HEK293T (cell line): ENCODE measurements around the gene PPP2R3C.

Experiments used
- CTCF ChIA-PET: fragments of 350-600 bp; formaldehyde crosslinking; extraction: SDS; loops from one replicate; lab custom pipeline; 2021; ENCODE audit warnings: antibody characterized with exemption, inconsistent platforms; lab: Yijun Ruan, JAX
- POLR2A ChIA-PET: fragments of 350-600 bp; formaldehyde crosslinking; extraction: SDS; loops from one replicate; lab custom pipeline; 2020; ENCODE audit warnings: antibody characterized with exemption, inconsistent platforms; lab: Yijun Ruan, JAX
- DNase-seq: peaks from one replicate; pipeline ENCODE4 v3.0.0; 2012; ENCODE audit warnings: mixed read lengths; ENCODE audit errors: extremely low spot score
- ARNT ChIP-seq: fragments of 450-650 bp; IDR thresholded peaks from 2 replicates; pipeline ENCODE4 v1.6.1; 2017; ENCODE audit warnings: mild to moderate bottlenecking
- BHLHE40 ChIP-seq: fragments of 450-650 bp; IDR thresholded peaks from 2 replicates; pipeline ENCODE4 v1.6.1; 2016; ENCODE audit warnings: mild to moderate bottlenecking, moderate library complexity, borderline replicate concordance
- CTBP1 ChIP-seq: fragments of 450-650 bp; IDR thresholded peaks from 2 replicates; pipeline ENCODE4 v1.6.1; 2016; ENCODE audit warnings: borderline replicate concordance
- ELF4 ChIP-seq: fragments of 450-650 bp; IDR thresholded peaks from 2 replicates; pipeline ENCODE4 v1.6.1; 2017; ENCODE audit warnings: antibody characterized with exemption
- FOXA1 ChIP-seq: fragments of 450-650 bp; IDR thresholded peaks from 2 replicates; pipeline ENCODE4 v1.6.1; 2016; ENCODE audit warnings: mild to moderate bottlenecking
- FOXK2 ChIP-seq: fragments of 450-650 bp; IDR thresholded peaks from 2 replicates; pipeline ENCODE4 v1.6.1; 2016; ENCODE audit warnings: mild to moderate bottlenecking
- FOXM1 ChIP-seq: fragments of 450-650 bp; IDR thresholded peaks from 2 replicates; pipeline ENCODE4 v1.6.1; 2017; ENCODE audit warnings: mild to moderate bottlenecking, borderline replicate concordance
- HDGF ChIP-seq: fragments of 450-650 bp; IDR thresholded peaks from 2 replicates; pipeline ENCODE4 v1.6.1; 2017; ENCODE audit warnings: antibody characterized with exemption, borderline replicate concordance
- L3MBTL2 ChIP-seq: fragments of 450-650 bp; conservative IDR thresholded peaks from 2 replicates; pipeline ENCODE4 v1.6.1; 2016; ENCODE audit warnings: mild to moderate bottlenecking
- LEF1 ChIP-seq: fragments of 450-650 bp; IDR thresholded peaks from 2 replicates; pipeline ENCODE4 v1.6.1; 2017; ENCODE audit warnings: mild to moderate bottlenecking, borderline replicate concordance
- NFRKB ChIP-seq: fragments of 450-650 bp; IDR thresholded peaks from 2 replicates; pipeline ENCODE4 v1.6.1; 2016; ENCODE audit warnings: mild to moderate bottlenecking, moderate library complexity
- PKNOX1 ChIP-seq: fragments of 450-650 bp; IDR thresholded peaks from 2 replicates; pipeline ENCODE4 v1.6.1; 2016
- SP1 ChIP-seq: fragments of 450-650 bp; IDR thresholded peaks from 2 replicates; pipeline ENCODE4 v1.6.1; 2017
- SUZ12 ChIP-seq: fragments of 450-650 bp; IDR thresholded peaks from 2 replicates; pipeline ENCODE4 v1.6.1; 2016; ENCODE audit warnings: mild to moderate bottlenecking
- TARDBP ChIP-seq: fragments of 450-650 bp; IDR thresholded peaks from 2 replicates; pipeline ENCODE4 v1.6.1; 2016
- ZNF384 ChIP-seq: fragments of 450-650 bp; IDR thresholded peaks from 2 replicates; pipeline ENCODE4 v1.6.1; 2016

The PPP2R3C gene

GRCh38 chr14:35134329-35135123 is 12.7 kb upstream of the PPP2R3C start:
- POLR2A ChIA-PET = no interaction called here
- TF ChIP-seq FOXA1 = no peak
- TF ChIP-seq SP1 = no peak
- no peak for TF ChIP-seq BHLHE40
- no peak for TF ChIP-seq NFRKB
- no peak for TF ChIP-seq HDGF
- no peak for TF ChIP-seq SUZ12
- TF ChIP-seq L3MBTL2 = no peak
- TF ChIP-seq FOXK2 = no peak
- TF ChIP-seq FOXM1 = no peak
- no peak for TF ChIP-seq PKNOX1
- no peak for TF ChIP-seq TARDBP
- TF ChIP-seq CTBP1 = no peak
- TF ChIP-seq ELF4 = no peak
- no peak for TF ChIP-seq LEF1
- no peak for TF ChIP-seq ZNF384
- no peak for TF ChIP-seq ARNT
- CTCF ChIA-PET = interaction anchor here (1.1 kb wide), 1 partner anchor 10 kb away, joined by 4 read pairs; no protein-coding TSS in a partner anchor
- no peak for DNase-seq

GRCh38 chr14:35133542-35134328 is 11.9 kb upstream of the PPP2R3C start:
- DNase-seq = no peak
- ChIA-PET CTCF (interaction anchor here (1.1 kb wide), 1 partner anchor 11 kb away, joined by 4 read pairs; no protein-coding TSS in a partner anchor), POLR2A (interaction anchor here (0.6 kb wide), 1 partner anchor 565 kb away, joined by 3 read pairs; no protein-coding TSS in a partner anchor)
- TF ChIP-seq BHLHE40 (no peak), ARNT (no peak), L3MBTL2 (no peak), SP1 (no peak), TARDBP (no peak), ELF4 (no peak), CTBP1 (no peak), FOXM1 (no peak), FOXA1 (no peak), LEF1 (no peak), PKNOX1 (no peak), SUZ12 (no peak), NFRKB (no peak), ZNF384 (no peak), FOXK2 (no peak), HDGF (no peak)

- POLR2A ChIA-PET = no interaction called here
- CTCF ChIA-PET = interaction anchor here (0.9 to 1.1 kb wide), 2 partner anchors 56 to 576 kb away, joined by 3 to 4 read pairs; no protein-coding TSS in a partner anchor
- TF ChIP-seq L3MBTL2 (no peak), BHLHE40 (no peak), CTBP1 (no peak), SP1 (no peak), HDGF (no peak), ELF4 (no peak), LEF1 (no peak), FOXM1 (no peak), PKNOX1 (no peak), FOXA1 (no peak), FOXK2 (no peak), TARDBP (no peak), NFRKB (no peak), ZNF384 (no peak), SUZ12 (no peak), ARNT (no peak)
- no peak for DNase-seq
These were observed 2.3 kb upstream of the PPP2R3C start for GRCh38 chr14:35124127-35124526.

GRCh38 chr14:35123388-35123703 is 1.6 kb upstream of the PPP2R3C start:
- POLR2A ChIA-PET = interaction anchor here (1.1 to 2.6 kb wide), 3 partner anchors 10 to 280 kb away, joined by 3 to 14 read pairs (median 3); partner anchors contain the start of gene SRP54
- no peak for DNase-seq
- no peak for TF ChIP-seq ZNF384
- no peak for TF ChIP-seq SP1
- no peak for TF ChIP-seq FOXK2
- TF ChIP-seq LEF1 = no peak
- TF ChIP-seq FOXM1 = no peak
- TF ChIP-seq NFRKB = no peak
- no peak for TF ChIP-seq BHLHE40
- CTCF ChIA-PET = interaction anchor here (0.9 to 1.1 kb wide), 2 partner anchors 55 to 575 kb away, joined by 3 to 4 read pairs; no protein-coding TSS in a partner anchor
